ENCODE results near the gene VPS13D. TPM values are rescaled to one million over a fixed set of nuclear protein-coding genes. Genes with fewer than 3 reads are reported as not detected.

VPS13D gene
- total RNA-seq, 1 experiment from 2014 or later = 29.0 TPM

DNA sequence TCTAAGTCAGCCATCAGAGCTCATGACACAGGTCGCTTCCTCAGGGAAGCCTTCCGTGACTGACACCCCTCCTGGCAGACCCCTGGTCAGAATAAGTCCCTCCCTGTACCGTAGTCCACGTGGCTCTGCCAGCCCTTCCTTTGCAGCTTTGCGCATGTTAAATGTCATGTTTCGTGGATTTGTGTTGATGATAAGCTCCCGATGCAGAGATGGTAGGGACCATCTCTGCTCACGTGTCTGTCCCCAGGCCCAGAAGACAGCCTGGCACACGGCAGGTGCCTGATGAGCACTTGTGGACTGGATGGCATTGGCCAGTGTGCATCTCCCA is 312.3 kb downstream of the VPS13D start:
- Mint-ChIP-seq H3K27me3 (ENCODE audit: low read depth) (peaks cover 3% of the 10 kb centered on the region; the same call in 1 of the 2 replicates), H3K4me3 (no peak overlapping the region), H3K4me1 (peaks cover 26% of the 10 kb centered on the region), H3K27ac (no peak overlapping the region), H3K9me3 (no peaks in the 10 kb centered on the region), H3K36me3 (no peaks in the 10 kb centered on the region)
- ChIA-PET POLR2A (no interaction called here), CTCF (interaction anchor here (1.0 to 2.4 kb wide), 5 partner anchors 53 to 266 kb away, joined by 3 to 12 read pairs (median 6); no protein-coding TSS in a partner anchor)
- no peak for DNase-seq (ENCODE audit: low spot score)
- TF ChIP-seq IRF1 (CRISPR knock-in tag; IDR thresholded peaks at IDR 0.05) (no peak), ZNF416 (CRISPR knock-in tag; IDR thresholded peaks at IDR 0.05) (no peak), FOXJ3 (CRISPR knock-in tag; IDR thresholded peaks at IDR 0.05; ENCODE audit: borderline replicate concordance) (no peak), IRF2 (CRISPR knock-in tag; IDR thresholded peaks at IDR 0.05; ENCODE audit: borderline replicate concordance, low read depth) (no peak), NFE2L1 (CRISPR knock-in tag; IDR thresholded peaks at IDR 0.05) (no peak), GABPB1 (CRISPR knock-in tag; IDR thresholded peaks at IDR 0.05) (no peak)
- TF ChIP-seq, protein P1, sequence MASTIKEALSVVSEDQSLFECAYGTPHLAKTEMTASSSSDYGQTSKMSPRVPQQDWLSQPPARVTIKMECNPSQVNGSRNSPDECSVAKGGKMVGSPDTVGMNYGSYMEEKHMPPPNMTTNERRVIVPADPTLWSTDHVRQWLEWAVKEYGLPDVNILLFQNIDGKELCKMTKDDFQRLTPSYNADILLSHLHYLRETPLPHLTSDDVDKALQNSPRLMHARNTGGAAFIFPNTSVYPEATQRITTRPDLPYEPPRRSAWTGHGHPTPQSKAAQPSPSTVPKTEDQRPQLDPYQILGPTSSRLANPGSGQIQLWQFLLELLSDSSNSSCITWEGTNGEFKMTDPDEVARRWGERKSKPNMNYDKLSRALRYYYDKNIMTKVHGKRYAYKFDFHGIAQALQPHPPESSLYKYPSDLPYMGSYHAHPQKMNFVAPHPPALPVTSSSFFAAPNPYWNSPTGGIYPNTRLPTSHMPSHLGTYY (CRISPR knock-in tag; IDR thresholded peaks at IDR 0.05) = no peak
- ATAC-seq = no peak

GRCh38 chr1:12542616-12543592 is 313.1 kb downstream of the VPS13D start:
- Mint-ChIP-seq H3K4me1 (peaks cover 26% of the 10 kb centered on the region), H3K9me3 (no peaks in the 10 kb centered on the region), H3K36me3 (no peaks in the 10 kb centered on the region), H3K27me3 (ENCODE audit: low read depth) (peaks cover 3% of the 10 kb centered on the region; the same call in 1 of the 2 replicates), H3K27ac (no peak overlapping the region), H3K4me3 (no peak overlapping the region)
- ChIA-PET CTCF (interaction anchor here (1.2 to 2.2 kb wide), 2 partner anchors 58 to 267 kb away, joined by 6 to 12 read pairs; no protein-coding TSS in a partner anchor), POLR2A (no interaction called here)
- ATAC-seq (no peak), DNase-seq (ENCODE audit: low spot score) (no peak)
- no peak for TF ChIP-seq STAT6 (CRISPR knock-in tag; conservative IDR thresholded peaks at IDR 0.05; ENCODE audit: low read depth)
- TF ChIP-seq, protein P2, sequence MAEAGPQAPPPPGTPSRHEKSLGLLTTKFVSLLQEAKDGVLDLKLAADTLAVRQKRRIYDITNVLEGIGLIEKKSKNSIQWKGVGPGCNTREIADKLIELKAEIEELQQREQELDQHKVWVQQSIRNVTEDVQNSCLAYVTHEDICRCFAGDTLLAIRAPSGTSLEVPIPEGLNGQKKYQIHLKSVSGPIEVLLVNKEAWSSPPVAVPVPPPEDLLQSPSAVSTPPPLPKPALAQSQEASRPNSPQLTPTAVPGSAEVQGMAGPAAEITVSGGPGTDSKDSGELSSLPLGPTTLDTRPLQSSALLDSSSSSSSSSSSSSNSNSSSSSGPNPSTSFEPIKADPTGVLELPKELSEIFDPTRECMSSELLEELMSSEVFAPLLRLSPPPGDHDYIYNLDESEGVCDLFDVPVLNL (CRISPR knock-in tag; IDR thresholded peaks at IDR 0.05; ENCODE audit: borderline replicate concordance, low read depth) = no peak
- no peak for TF ChIP-seq ATF3 (CRISPR knock-in tag; conservative IDR thresholded peaks at IDR 0.05)
- TF ChIP-seq JUN (CRISPR knock-in tag; IDR thresholded peaks at IDR 0.05) = no peak
- TF ChIP-seq SMAD4 (CRISPR knock-in tag; IDR thresholded peaks at IDR 0.05) = no peak
- TF ChIP-seq AR (CRISPR knock-in tag; IDR thresholded peaks at IDR 0.05) = no peak
- TF ChIP-seq ZBTB21 (CRISPR knock-in tag; IDR thresholded peaks at IDR 0.05; ENCODE audit: borderline replicate concordance) = no peak
- TF ChIP-seq CTCF (IDR thresholded peaks at IDR 0.05) = no peak
- TF ChIP-seq JAZF1 (CRISPR knock-in tag; IDR thresholded peaks at IDR 0.05) = no peak
- TF ChIP-seq ATF1 (CRISPR knock-in tag; IDR thresholded peaks at IDR 0.05) = no peak
- TF ChIP-seq, protein P3, sequence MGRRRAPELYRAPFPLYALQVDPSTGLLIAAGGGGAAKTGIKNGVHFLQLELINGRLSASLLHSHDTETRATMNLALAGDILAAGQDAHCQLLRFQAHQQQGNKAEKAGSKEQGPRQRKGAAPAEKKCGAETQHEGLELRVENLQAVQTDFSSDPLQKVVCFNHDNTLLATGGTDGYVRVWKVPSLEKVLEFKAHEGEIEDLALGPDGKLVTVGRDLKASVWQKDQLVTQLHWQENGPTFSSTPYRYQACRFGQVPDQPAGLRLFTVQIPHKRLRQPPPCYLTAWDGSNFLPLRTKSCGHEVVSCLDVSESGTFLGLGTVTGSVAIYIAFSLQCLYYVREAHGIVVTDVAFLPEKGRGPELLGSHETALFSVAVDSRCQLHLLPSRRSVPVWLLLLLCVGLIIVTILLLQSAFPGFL (CRISPR knock-in tag; IDR thresholded peaks at IDR 0.05; ENCODE audit: borderline replicate concordance) = no peak
- TF ChIP-seq NR2C2 (CRISPR knock-in tag; IDR thresholded peaks at IDR 0.05) = no peak
- TF ChIP-seq CREM (CRISPR knock-in tag; IDR thresholded peaks at IDR 0.05) = no peak
- no peak for TF ChIP-seq ZNF138 (CRISPR knock-in tag; conservative IDR thresholded peaks at IDR 0.05)
- no peak for TF ChIP-seq FOXK1 (CRISPR knock-in tag; IDR thresholded peaks at IDR 0.05)

Data from WTC11 (cell line).